GM23338 (cell line): Measurements from ENCODE around the gene SOHLH2. TPM values are rescaled to one million over a fixed set of nuclear protein-coding genes. Genes with fewer than 3 reads are reported as not detected.

Experiments used
- ATAC-seq: fragments of 200-7000 bp; cut with Tn5 transposase; 3 replicates; pipeline ENCODE4 v1.9.1; 2020
- DNase-seq: peaks from one replicate; pipeline ENCODE4 v3.0.0-alpha.2; 2015; ENCODE audit warnings: low spot score
- H2AFZ ChIP-seq: fragments of 200-600 bp; sonication (generic); 2 replicates; pipeline ENCODE4 v1.8.0; 2016; ENCODE audit warnings: antibody characterized with exemption, mild to moderate bottlenecking, moderate library complexity
- H3F3A ChIP-seq: fragments of 200-600 bp; sonication (generic); replicated peaks from 2 replicates; pipeline ENCODE4 v1.8.0; 2017; ENCODE audit warnings: antibody characterized with exemption, mixed run types, low read depth
- H3K27ac ChIP-seq: fragments of 200-600 bp; sonication (generic); 2 replicates; pipeline ENCODE4 v1.6.1; 2016; ENCODE audit warnings: low read depth
- H3K27me3 ChIP-seq: fragments of 200-600 bp; sonication (generic); 2 replicates; pipeline ENCODE4 v1.8.0; 2016; ENCODE audit warnings: mild to moderate bottlenecking, mixed run types, moderate library complexity; ENCODE audit not compliant: insufficient read depth
- H3K36me3 ChIP-seq: fragments of 200-600 bp; sonication (generic); 2 replicates; pipeline ENCODE4 v1.8.0; 2016; ENCODE audit warnings: mild to moderate bottlenecking; ENCODE audit not compliant: insufficient read depth
- H3K4me1 ChIP-seq: fragments of 200-600 bp; sonication (generic); 2 replicates; pipeline ENCODE4 v1.8.0; 2016; ENCODE audit warnings: mild to moderate bottlenecking, moderate library complexity; ENCODE audit not compliant: insufficient read depth
- H3K4me2 ChIP-seq: fragments of 200-600 bp; sonication (generic); 2 replicates; pipeline ENCODE4 v1.7.1; 2017; ENCODE audit warnings: mixed run types
- H3K4me3 ChIP-seq: fragments of 200-600 bp; sonication (generic); 2 replicates; pipeline ENCODE4 v1.6.1; 2016; ENCODE audit warnings: mixed run types
- H3K79me2 ChIP-seq: fragments of 200-600 bp; sonication (generic); replicated peaks from 2 replicates; pipeline ENCODE4 v1.8.0; 2017; ENCODE audit warnings: mild to moderate bottlenecking; ENCODE audit not compliant: insufficient read depth
- H3K9me2 ChIP-seq: fragments of 200-600 bp; sonication (generic); 2 replicates; pipeline ENCODE4 v1.8.0; 2017; ENCODE audit not compliant: insufficient read depth
- H4K20me1 ChIP-seq: fragments of 200-600 bp; sonication (generic); replicated peaks from 2 replicates; pipeline ENCODE4 v1.8.0; 2017; ENCODE audit warnings: mild to moderate bottlenecking; ENCODE audit not compliant: insufficient read depth
- H3K27ac Mint-ChIP-seq: 2 replicates; pipeline ENCODE4 v1.8.0; 2020; ENCODE audit warnings: inconsistent platforms, mild to moderate bottlenecking, moderate library complexity, mixed read lengths
- H3K27me3 Mint-ChIP-seq: 3 replicates; pipeline ENCODE4 v1.8.0; 2022; ENCODE audit warnings: low read depth, mild to moderate bottlenecking, moderate library complexity, mixed read lengths, inconsistent platforms; ENCODE audit not compliant: insufficient read depth, poor library complexity
- H3K36me3 Mint-ChIP-seq: 3 replicates; pipeline ENCODE4 v1.8.0; 2021; ENCODE audit warnings: low read depth, mild to moderate bottlenecking, inconsistent platforms, moderate library complexity, mixed read lengths
- H3K4me1 Mint-ChIP-seq: 3 replicates; pipeline ENCODE4 v1.8.0; 2020; ENCODE audit warnings: mild to moderate bottlenecking, inconsistent platforms, mixed read lengths
- H3K4me3 Mint-ChIP-seq: 3 replicates; pipeline ENCODE4 v1.8.0; 2021; ENCODE audit warnings: moderate library complexity, mild to moderate bottlenecking, inconsistent platforms, mixed read lengths
- H3K9me3 Mint-ChIP-seq: 3 replicates; pipeline ENCODE4 v1.8.0; 2020; ENCODE audit warnings: moderate library complexity, mild to moderate bottlenecking, inconsistent platforms, mixed read lengths
- CREB1 ChIP-seq: fragments of 250-450 bp; sonication (Bioruptor Pico); IDR thresholded peaks from 2 replicates; pipeline ENCODE4 v1.5.0; 2020; ENCODE audit warnings: low read depth, mild to moderate bottlenecking, moderate library complexity
- CTCF ChIP-seq, 2 experiments: fragments of 200-600 bp in 1 of 2; sonication (generic) in 1 of 2; conservative IDR thresholded peaks; 2 replicates each; pipeline versions ENCODE4 v1.5.1 to v1.6.1; 2016 to 2017; ENCODE audit warnings: antibody characterized with exemption in 2 of 2, low read depth in 2 of 2, mild to moderate bottlenecking in 2 of 2, moderate library complexity in 1 of 2
- EZH2phosphoT487 ChIP-seq: fragments of 200-600 bp; sonication (generic); IDR thresholded peaks from one replicate; pipeline ENCODE4 v1.8.1; 2018; ENCODE audit warnings: antibody characterized with exemption; ENCODE audit not compliant: unreplicated experiment
- JUNB ChIP-seq: IDR thresholded peaks from one replicate; pipeline ENCODE4 v1.6.1; 2016; ENCODE audit warnings: antibody characterized with exemption; ENCODE audit not compliant: unreplicated experiment
- NANOG ChIP-seq: IDR thresholded peaks from 2 replicates; pipeline ENCODE4 v1.6.1; 2016; ENCODE audit warnings: antibody characterized with exemption, borderline replicate concordance
- POLR2AphosphoS5 ChIP-seq: IDR thresholded peaks from 2 replicates; pipeline ENCODE4 v1.6.1; 2016; ENCODE audit warnings: antibody characterized with exemption, low read depth
- REST ChIP-seq: IDR thresholded peaks from one replicate; pipeline ENCODE4 v1.6.1; 2018; ENCODE audit warnings: antibody characterized with exemption; ENCODE audit not compliant: unreplicated experiment
- STAT1 ChIP-seq: IDR thresholded peaks from one replicate; pipeline ENCODE4 v1.6.1; 2016; ENCODE audit warnings: antibody characterized with exemption; ENCODE audit not compliant: unreplicated experiment
- ZNF114 ChIP-seq: fragments of 250-450 bp; sonication (Bioruptor Pico); IDR thresholded peaks from 2 replicates; pipeline ENCODE4 v1.5.0; 2020; ENCODE audit warnings: mild to moderate bottlenecking, moderate library complexity
- ZNF331 ChIP-seq: fragments of 250-450 bp; sonication (Bioruptor Pico); IDR thresholded peaks from 2 replicates; pipeline ENCODE4 v1.5.0; 2020; ENCODE audit warnings: low read depth, mild to moderate bottlenecking, moderate library complexity
- polyA plus RNA-seq: library from polyadenylated mRNA; unstranded; fragments of >200 nt; fragmentation: Nextera tagmentation; extraction: Ambion mirVana; gene quantifications from 2 replicates; pipeline ENCODE4 v1.2.1, GENCODE V29; 2016
- total RNA-seq: library from RNA; depleted of rRNA; stranded (reverse); fragments of >200 nt; shearing (Covaris generic); gene quantifications from 2 replicates; pipeline ENCODE4 v1.2.3, GENCODE V29; 2014
- TF ChIP-seq, protein P1 (sequence below): fragments of 250-450 bp; sonication (Bioruptor Pico); IDR thresholded peaks from 2 replicates; pipeline ENCODE4 v1.5.0; 2020; ENCODE audit warnings: mild to moderate bottlenecking, moderate library complexity
- TF ChIP-seq, protein P2 (sequence below): IDR thresholded peaks from 2 replicates; pipeline ENCODE4 v1.6.1; 2016; ENCODE audit warnings: antibody characterized with exemption

Gene SOHLH2
- total and polyA plus RNA-seq, 2 experiments from 2014 or later: 1.8 to 2.8 TPM

DNA sequence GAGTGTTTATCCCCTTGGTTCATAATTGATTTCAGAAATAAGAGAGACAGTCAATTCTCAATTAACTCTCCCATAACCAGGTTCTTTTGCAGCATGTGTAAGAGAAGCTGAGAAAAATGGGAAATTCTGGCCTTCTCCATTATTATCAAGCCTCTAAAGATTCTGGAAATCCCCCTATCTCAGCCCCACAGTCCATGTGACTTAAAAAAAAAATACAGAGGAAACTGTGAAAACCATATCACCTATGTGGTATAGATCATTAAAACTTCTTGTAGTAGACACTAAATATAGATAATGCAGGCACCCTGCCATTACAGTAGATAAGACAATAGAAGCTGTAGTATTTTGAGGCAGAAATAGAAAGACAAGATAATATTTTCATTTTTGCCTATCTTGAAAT, 34.3 kb upstream of the SOHLH2 start:
- no peak overlapping the region for H3K4me3 Mint-ChIP-seq
- H3K4me3 ChIP-seq: no peak overlapping the region
- no peak overlapping the region for H2AFZ ChIP-seq
- no peaks in the 10 kb centered on the region for H3K79me2 ChIP-seq
- ATAC-seq (no peak), DNase-seq (no peak)
- no peaks in the 10 kb centered on the region for H3K4me1 ChIP-seq
- no peaks in the 10 kb centered on the region for H3K27me3 Mint-ChIP-seq
- TF ChIP-seq JUNB: no peak
- no peak for TF ChIP-seq ZNF331 (CRISPR knock-in tag)
- TF ChIP-seq, protein P1, sequence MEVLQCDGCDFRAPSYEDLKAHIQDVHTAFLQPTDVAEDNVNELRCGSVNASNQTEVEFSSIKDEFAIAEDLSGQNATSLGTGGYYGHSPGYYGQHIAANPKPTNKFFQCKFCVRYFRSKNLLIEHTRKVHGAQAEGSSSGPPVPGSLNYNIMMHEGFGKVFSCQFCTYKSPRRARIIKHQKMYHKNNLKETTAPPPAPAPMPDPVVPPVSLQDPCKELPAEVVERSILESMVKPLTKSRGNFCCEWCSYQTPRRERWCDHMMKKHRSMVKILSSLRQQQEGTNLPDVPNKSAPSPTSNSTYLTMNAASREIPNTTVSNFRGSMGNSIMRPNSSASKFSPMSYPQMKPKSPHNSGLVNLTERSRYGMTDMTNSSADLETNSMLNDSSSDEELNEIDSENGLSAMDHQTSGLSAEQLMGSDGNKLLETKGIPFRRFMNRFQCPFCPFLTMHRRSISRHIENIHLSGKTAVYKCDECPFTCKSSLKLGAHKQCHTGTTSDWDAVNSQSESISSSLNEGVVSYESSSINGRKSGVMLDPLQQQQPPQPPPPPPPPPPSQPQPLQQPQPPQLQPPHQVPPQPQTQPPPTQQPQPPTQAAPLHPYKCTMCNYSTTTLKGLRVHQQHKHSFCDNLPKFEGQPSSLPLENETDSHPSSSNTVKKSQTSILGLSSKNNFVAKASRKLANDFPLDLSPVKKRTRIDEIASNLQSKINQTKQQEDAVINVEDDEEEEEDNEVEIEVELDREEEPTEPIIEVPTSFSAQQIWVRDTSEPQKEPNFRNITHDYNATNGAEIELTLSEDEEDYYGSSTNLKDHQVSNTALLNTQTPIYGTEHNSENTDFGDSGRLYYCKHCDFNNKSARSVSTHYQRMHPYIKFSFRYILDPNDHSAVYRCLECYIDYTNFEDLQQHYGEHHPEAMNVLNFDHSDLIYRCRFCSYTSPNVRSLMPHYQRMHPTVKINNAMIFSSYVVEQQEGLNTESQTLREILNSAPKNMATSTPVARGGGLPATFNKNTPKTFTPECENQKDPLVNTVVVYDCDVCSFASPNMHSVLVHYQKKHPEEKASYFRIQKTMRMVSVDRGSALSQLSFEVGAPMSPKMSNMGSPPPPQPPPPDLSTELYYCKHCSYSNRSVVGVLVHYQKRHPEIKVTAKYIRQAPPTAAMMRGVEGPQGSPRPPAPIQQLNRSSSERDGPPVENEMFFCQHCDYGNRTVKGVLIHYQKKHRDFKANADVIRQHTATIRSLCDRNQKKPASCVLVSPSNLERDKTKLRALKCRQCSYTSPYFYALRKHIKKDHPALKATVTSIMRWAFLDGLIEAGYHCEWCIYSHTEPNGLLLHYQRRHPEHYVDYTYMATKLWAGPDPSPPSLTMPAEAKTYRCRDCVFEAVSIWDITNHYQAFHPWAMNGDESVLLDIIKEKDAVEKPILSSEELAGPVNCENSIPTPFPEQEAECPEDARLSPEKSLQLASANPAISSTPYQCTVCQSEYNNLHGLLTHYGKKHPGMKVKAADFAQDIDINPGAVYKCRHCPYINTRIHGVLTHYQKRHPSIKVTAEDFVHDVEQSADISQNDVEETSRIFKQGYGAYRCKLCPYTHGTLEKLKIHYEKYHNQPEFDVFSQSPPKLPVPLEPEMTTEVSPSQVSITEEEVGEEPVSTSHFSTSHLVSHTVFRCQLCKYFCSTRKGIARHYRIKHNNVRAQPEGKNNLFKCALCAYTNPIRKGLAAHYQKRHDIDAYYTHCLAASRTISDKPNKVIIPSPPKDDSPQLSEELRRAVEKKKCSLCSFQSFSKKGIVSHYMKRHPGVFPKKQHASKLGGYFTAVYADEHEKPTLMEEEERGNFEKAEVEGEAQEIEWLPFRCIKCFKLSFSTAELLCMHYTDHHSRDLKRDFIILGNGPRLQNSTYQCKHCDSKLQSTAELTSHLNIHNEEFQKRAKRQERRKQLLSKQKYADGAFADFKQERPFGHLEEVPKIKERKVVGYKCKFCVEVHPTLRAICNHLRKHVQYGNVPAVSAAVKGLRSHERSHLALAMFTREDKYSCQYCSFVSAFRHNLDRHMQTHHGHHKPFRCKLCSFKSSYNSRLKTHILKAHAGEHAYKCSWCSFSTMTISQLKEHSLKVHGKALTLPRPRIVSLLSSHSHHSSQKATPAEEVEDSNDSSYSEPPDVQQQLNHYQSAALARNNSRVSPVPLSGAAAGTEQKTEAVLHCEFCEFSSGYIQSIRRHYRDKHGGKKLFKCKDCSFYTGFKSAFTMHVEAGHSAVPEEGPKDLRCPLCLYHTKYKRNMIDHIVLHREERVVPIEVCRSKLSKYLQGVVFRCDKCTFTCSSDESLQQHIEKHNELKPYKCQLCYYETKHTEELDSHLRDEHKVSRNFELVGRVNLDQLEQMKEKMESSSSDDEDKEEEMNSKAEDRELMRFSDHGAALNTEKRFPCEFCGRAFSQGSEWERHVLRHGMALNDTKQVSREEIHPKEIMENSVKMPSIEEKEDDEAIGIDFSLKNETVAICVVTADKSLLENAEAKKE (CRISPR knock-in tag): no peak
- TF ChIP-seq CTCF (conservative IDR thresholded peaks at IDR 0.05; ENCODE audit: low read depth in 2 of 2): no peak
- TF ChIP-seq, protein P2, sequence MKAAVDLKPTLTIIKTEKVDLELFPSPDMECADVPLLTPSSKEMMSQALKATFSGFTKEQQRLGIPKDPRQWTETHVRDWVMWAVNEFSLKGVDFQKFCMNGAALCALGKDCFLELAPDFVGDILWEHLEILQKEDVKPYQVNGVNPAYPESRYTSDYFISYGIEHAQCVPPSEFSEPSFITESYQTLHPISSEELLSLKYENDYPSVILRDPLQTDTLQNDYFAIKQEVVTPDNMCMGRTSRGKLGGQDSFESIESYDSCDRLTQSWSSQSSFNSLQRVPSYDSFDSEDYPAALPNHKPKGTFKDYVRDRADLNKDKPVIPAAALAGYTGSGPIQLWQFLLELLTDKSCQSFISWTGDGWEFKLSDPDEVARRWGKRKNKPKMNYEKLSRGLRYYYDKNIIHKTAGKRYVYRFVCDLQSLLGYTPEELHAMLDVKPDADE: no peak
- no peak for TF ChIP-seq CREB1
- no peak for TF ChIP-seq NANOG
- TF ChIP-seq EZH2phosphoT487: no peak
- TF ChIP-seq POLR2AphosphoS5: no peak
- TF ChIP-seq STAT1: no peak
- no peak for TF ChIP-seq REST
- no peak for TF ChIP-seq ZNF114 (CRISPR knock-in tag)
- H3K36me3 ChIP-seq: peaks cover 25% of the 10 kb centered on the region
- no peak overlapping the region for H3K27ac Mint-ChIP-seq
- no peak overlapping the region for H3K4me2 ChIP-seq
- H4K20me1 ChIP-seq: peaks cover 3% of the 10 kb centered on the region; the same call in 1 of the 2 replicates
- H3K9me3 Mint-ChIP-seq: peaks cover 4% of the 10 kb centered on the region; the same call in 1 of the 3 replicates
- H3F3A ChIP-seq: no peaks in the 10 kb centered on the region
- H3K27ac ChIP-seq: no peak overlapping the region
- H3K9me2 ChIP-seq: no peaks in the 10 kb centered on the region
- no peaks in the 10 kb centered on the region for H3K27me3 ChIP-seq
- no peaks in the 10 kb centered on the region; the same call in 2 of the 3 replicates for H3K4me1 Mint-ChIP-seq
- peaks cover 20% of the 10 kb centered on the region for H3K36me3 Mint-ChIP-seq
